ENCODE results near the gene RPL5.

RPL5 gene

DNA sequence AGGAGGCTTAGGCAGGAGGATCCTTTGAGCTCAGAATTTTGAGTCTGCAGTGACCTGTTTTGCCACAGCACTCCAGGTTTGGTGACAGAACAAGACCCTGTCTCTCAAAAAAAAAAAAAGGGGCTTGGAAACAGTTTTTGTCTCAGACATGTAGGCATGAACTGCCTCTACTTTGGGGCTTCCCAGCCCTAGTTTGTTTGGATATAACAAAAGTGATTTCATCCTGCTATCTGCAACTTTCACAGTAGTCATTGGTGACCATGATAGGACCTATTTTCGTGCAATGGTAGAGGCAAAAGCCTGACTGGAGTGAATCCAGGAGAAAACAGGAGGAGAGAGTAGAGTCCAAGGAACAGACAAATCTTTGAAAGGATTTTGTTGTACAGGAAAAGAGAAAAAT is 26.6 kb upstream of the RPL5 start:
- Mint-ChIP-seq H3K36me3 (no peaks in the 10 kb centered on the region), H3K9me3 (no peaks in the 10 kb centered on the region), H3K4me3 (no peak overlapping the region), H3K4me1 (no peaks in the 10 kb centered on the region), H3K27me3 (no peaks in the 10 kb centered on the region), H3K27ac (no peak overlapping the region)

DNA sequence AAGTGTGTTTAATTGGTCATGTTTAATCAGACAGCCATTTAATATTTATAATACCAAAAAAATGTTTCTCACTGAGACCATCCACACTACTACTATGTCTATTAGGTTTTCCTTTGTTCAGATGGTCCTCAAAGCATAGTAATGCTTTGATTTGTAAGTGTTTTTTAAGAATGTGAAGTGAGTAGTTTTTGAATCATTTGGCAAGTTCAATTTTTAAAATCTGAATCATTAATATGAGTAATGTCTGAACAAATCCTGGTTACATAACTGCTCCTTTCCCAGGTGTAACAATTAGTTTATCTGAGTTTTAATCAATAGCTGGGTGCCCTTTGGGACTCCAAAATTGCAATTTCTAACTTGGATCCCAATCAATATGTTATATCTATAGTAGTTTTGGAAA is 23.5 kb upstream of the RPL5 start:
- no peak overlapping the region for H3K27ac Mint-ChIP-seq
- H3K9me3 Mint-ChIP-seq = no peaks in the 10 kb centered on the region
- H3K36me3 Mint-ChIP-seq = peaks cover 1% of the 10 kb centered on the region
- H3K4me3 Mint-ChIP-seq = no peak overlapping the region
- peaks cover 3% of the 10 kb centered on the region for H3K27me3 Mint-ChIP-seq
- H3K4me1 Mint-ChIP-seq = no peaks in the 10 kb centered on the region

DNA sequence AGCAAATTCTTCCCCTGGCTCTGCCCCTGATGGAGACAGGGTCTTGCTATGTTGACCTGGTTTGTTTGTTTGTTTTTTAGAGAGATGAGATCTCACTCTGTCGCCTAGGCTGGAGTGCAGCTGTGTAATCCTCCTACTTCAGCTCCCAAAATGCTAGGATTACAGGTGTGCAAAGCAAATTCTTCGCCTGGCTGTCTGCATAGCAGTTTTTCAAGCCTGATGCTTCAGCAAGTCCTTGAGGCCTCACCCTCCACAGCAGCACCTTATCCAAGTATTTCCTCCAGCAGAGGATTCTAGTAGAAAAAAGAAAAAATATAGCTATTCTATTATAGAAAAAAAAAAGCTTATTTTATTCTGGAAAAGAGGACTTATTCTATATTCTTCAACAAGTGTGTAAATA is 15.1 kb upstream of the RPL5 start:
- Mint-ChIP-seq H3K27me3 (peaks cover 6% of the 10 kb centered on the region), H3K4me1 (no peaks in the 10 kb centered on the region), H3K27ac (no peak overlapping the region)

DNA sequence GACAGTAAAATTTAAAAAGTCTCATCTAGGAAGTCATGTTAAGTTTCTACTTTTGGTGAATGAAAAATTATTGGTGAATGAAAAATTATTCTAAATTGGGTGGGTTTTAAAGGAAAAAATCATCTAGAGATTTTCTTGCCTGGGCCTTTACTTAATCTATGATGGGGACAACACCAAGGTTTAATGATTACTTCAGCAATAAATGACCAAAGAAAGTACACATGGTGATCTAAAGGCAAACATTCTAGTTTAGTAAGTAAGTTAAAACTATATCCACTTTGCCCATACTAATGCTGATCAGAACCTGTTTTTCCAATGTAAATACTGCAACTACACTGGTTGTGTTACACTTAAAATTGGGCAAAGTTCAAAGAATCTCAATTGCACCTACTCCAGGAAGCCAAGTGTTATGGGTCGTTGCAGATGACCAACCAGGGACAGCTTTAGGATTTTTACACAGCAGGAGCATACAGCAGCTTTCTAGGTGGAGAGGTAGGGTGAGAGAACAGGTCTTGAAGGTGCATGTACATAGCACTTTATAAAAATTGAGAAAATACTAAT is 14.6 kb upstream of the RPL5 start:
- no peaks in the 10 kb centered on the region for H3K4me1 Mint-ChIP-seq
- H3K36me3 Mint-ChIP-seq = peaks cover 1% of the 10 kb centered on the region
- peaks cover 6% of the 10 kb centered on the region for H3K27me3 Mint-ChIP-seq
- no peaks in the 10 kb centered on the region for H3K9me3 Mint-ChIP-seq
- no peak overlapping the region for H3K4me3 Mint-ChIP-seq
- no peak overlapping the region for H3K27ac Mint-ChIP-seq

More for the DNA sequence above, 15.1 kb upstream of the RPL5 start:
- no peaks in the 10 kb centered on the region for H3K9me3 Mint-ChIP-seq
- H3K36me3 Mint-ChIP-seq = peaks cover 1% of the 10 kb centered on the region
- H3K4me3 Mint-ChIP-seq = no peak overlapping the region

DNA sequence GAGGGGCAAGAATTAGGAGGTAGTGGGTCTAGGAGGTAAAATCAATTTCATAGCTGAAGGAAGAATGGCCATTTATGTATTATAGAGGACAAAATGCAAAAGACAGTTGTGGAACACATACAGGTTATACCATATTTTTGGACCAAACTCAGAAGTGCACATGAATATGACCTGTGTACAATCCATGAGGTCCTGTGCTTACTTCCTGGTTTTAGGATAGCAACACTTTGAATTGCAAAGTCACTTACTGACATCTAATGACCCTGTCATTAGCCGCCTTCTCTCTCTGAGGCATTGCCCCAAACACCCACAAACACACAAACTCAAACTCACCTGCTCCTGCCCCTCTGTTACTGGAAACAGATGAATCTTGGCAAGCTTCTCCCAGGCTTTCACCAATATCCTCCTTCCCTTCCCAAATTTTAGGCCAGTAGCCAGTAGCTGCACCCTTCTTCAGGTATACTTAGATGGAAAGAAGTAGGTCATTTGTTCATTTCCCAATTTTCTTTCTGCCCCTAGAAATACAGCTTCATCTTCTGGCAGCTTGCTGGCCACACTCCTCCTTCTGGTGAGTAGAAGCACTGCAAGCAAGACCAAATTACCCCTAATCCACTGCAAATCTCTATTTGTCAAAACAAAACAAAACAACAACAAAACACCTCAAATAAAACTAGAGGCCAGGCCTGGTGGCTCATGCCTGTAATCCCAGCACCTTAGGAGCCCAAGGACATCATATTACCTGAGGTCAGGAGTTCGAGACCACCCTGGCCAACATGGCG is 13.7 kb upstream of the RPL5 start:
- Mint-ChIP-seq H3K4me1 (no peaks in the 10 kb centered on the region), H3K27ac (no peak overlapping the region), H3K9me3 (no peaks in the 10 kb centered on the region), H3K36me3 (no peaks in the 10 kb centered on the region), H3K27me3 (peaks cover 4% of the 10 kb centered on the region), H3K4me3 (no peak overlapping the region)

DNA sequence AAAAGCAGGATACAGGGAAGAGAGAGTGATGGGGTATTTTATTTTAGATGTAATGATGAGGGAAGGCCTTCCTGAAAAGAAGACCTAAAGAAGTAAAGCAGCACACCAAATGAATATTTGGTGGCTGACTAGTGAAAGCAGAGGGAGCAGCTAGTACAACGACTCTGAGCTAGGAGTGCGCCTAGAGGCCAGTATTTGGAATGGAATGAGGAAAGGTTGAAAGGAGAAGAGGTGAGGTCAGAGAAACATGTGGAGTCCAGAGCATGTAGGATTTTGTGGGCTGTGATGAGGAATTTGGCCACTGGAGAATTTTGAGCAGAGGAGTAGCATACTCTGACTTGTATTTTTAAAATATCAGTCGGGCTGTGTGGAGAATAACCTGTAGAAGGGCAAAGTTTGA is 11.8 kb upstream of the RPL5 start:
- Mint-ChIP-seq H3K4me1 (no peaks in the 10 kb centered on the region), H3K4me3 (no peak overlapping the region), H3K36me3 (no peaks in the 10 kb centered on the region), H3K27ac (no peak overlapping the region), H3K27me3 (peaks cover 4% of the 10 kb centered on the region), H3K9me3 (no peaks in the 10 kb centered on the region)

DNA sequence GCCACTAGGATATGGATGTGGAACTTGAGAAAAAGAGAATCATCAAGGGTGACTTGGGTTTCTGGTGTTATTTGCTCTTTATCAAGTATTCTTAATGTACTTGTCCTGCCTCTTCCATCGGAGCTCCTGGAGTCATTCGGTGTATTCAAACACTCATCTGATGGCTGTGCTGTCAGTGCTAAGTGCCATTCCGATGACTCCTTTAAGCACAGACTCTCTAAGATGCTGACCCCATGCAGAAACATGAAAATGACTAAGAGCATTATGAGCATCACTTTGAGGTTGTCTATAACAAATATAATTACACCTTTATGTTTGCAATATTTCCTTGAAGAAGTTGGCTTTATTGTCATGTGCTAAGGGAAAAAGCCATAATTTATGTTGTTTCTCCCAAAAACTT is 11.3 kb upstream of the RPL5 start:
- H3K4me3 Mint-ChIP-seq = no peak overlapping the region
- peaks cover 4% of the 10 kb centered on the region for H3K27me3 Mint-ChIP-seq
- H3K9me3 Mint-ChIP-seq = no peaks in the 10 kb centered on the region
- H3K36me3 Mint-ChIP-seq = no peaks in the 10 kb centered on the region
- H3K4me1 Mint-ChIP-seq = no peaks in the 10 kb centered on the region
- no peak overlapping the region for H3K27ac Mint-ChIP-seq

DNA sequence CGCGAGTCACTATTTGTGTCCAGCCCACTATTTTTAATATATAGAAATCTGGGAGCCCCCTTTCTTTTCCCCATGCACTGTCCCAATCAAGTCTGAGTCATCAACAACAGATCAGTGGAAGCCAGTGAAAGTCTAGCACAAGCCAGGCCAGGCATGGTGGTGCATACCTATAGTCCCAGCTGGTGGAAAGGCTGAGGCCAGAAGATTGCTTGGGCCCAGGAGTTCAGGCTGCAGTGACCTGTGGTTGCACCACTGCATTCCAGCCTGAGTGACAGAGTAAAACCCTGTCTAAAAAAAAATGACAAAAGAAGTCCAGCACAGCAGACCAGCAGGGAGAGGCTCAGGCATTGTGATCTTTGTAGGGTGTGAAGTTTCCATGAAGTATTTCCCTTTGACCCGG is 9.0 kb upstream of the RPL5 start:
- Mint-ChIP-seq H3K27ac (no peak overlapping the region), H3K4me1 (no peaks in the 10 kb centered on the region), H3K4me3 (no peak overlapping the region), H3K36me3 (no peaks in the 10 kb centered on the region), H3K9me3 (no peaks in the 10 kb centered on the region), H3K27me3 (peaks cover 4% of the 10 kb centered on the region)

DNA sequence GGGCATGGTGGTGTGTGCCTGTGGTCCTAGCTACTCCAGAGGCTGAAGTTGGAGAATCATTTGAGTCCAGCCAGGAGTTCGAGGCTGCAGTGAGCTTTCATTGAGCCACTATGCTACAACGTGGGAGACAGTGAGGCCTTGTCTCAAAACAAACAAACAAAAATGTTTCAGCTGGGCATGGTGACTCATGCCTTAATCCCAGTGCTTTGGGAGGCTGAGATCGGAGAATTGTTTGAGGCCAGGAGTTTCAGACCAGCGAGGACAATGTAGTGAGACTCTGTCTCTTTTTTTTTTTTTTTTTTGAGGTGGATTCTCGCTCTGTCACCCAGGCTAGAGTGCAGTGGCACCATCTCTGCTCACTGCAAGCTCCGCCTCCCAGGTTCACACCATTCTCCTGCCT is 5.0 kb upstream of the RPL5 start:
- no peak overlapping the region for H3K4me3 Mint-ChIP-seq
- no peaks in the 10 kb centered on the region for H3K4me1 Mint-ChIP-seq
- no peaks in the 10 kb centered on the region for H3K9me3 Mint-ChIP-seq
- H3K27ac Mint-ChIP-seq = no peak overlapping the region
- H3K27me3 Mint-ChIP-seq = no peaks in the 10 kb centered on the region
- H3K36me3 Mint-ChIP-seq = no peaks in the 10 kb centered on the region

DNA sequence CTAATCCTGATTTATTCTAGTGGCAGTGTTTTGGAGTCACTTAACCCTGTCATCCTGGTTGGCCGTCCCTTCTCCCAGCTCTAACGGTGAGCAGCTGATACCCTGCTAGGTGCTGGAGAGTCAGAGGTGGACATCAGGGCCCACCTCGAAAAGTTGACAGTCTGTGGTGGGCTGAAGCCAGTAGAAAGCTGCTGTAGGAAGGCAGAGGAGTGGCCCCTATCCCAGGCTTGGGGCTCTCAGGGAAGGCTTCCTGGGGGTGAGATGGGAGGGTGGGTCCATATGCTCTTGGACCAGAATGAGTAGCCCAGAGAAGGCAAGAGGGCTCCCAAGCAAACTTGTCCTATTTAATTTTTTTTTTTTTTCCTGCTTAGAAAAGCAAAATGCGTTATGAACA is 475 bp upstream of the RPL5 start:
- Mint-ChIP-seq H3K9me3 (no peaks in the 10 kb centered on the region), H3K27ac (peak overlapping the region; percentile 99), H3K27me3 (no peaks in the 10 kb centered on the region), H3K4me3 (peak overlapping the region; percentile 100), H3K36me3 (peaks cover 39% of the 10 kb centered on the region), H3K4me1 (peaks cover 31% of the 10 kb centered on the region)

DNA sequence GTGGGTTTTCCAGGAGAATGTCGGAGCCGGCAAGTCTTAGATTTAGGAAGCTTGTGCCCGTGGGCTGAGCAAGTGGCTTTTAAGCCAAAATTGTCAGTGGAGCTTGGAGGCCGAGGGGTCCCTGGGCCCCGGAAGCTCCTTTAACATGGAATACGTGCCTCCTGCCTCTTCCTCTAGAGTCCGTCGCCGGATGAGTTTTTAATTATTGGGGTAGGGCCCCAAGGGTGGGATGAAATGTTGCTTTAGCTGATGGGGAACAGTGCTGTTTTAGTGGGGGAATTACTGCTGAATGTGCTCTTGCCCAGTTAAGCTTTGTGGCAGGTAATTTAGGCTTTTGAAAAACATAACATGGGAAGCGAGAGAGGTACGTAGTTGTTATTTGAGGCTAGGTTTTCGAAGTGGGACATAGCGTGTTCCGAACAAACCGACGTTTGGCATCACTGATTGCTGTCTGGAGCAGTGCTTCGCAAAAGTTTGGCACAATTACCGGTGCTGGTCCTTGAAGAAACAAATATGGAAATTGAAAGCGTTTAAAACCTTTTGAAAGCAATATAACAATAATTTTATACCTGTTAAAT is 786 bp downstream of the RPL5 start:
- peaks cover 46% of the 10 kb centered on the region for H3K36me3 Mint-ChIP-seq
- no peaks in the 10 kb centered on the region for H3K9me3 Mint-ChIP-seq
- no peaks in the 10 kb centered on the region for H3K27me3 Mint-ChIP-seq
- H3K27ac Mint-ChIP-seq = peak overlapping the region; percentile 99
- H3K4me3 Mint-ChIP-seq = peak overlapping the region; percentile 100
- peaks cover 43% of the 10 kb centered on the region for H3K4me1 Mint-ChIP-seq

DNA sequence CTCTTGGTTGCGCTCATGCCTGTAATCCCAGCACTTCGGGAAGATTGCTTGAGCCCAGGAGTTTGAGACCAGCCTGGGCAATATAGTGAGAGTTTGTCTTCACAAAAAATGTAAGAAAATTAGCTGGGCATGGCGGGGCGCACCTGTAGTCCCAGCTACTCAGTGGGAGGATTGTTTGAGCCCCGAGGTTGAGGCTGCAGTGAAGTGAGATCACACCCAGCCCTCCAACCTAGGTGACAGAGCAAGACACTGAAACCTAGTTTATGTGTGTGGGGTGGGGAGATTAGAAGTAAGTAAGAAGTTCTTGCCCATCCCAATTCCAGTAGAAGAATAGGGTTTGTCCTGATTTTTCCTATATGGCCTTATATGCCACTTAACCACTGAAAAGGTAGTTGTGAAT is 2.0 kb downstream of the RPL5 start:
- H3K27ac Mint-ChIP-seq = peak overlapping the region; percentile 99
- H3K27me3 Mint-ChIP-seq = no peaks in the 10 kb centered on the region
- peaks cover 55% of the 10 kb centered on the region for H3K4me1 Mint-ChIP-seq
- H3K9me3 Mint-ChIP-seq = no peaks in the 10 kb centered on the region
- peak overlapping the region; percentile 100 for H3K4me3 Mint-ChIP-seq
- peaks cover 54% of the 10 kb centered on the region for H3K36me3 Mint-ChIP-seq

DNA sequence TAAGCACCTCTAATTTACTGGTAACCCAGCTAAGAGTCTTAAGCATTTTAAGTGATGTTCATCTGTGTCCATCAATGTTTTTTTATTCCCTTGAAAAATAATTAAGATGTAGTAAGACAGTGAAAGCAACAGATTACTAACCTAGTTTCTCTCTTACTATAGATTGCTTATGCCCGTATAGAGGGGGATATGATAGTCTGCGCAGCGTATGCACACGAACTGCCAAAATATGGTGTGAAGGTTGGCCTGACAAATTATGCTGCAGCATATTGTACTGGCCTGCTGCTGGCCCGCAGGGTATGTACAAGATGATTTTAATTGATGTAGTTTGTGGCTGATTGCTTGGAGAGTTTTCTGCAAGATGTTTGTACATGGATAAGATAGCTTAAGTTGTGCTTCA is 2.8 kb downstream of the RPL5 start:
- Mint-ChIP-seq H3K4me3 (peak overlapping the region; percentile 100), H3K36me3 (peaks cover 61% of the 10 kb centered on the region), H3K4me1 (peaks cover 61% of the 10 kb centered on the region), H3K27ac (peak overlapping the region; percentile 99), H3K27me3 (no peaks in the 10 kb centered on the region), H3K9me3 (no peaks in the 10 kb centered on the region)

DNA sequence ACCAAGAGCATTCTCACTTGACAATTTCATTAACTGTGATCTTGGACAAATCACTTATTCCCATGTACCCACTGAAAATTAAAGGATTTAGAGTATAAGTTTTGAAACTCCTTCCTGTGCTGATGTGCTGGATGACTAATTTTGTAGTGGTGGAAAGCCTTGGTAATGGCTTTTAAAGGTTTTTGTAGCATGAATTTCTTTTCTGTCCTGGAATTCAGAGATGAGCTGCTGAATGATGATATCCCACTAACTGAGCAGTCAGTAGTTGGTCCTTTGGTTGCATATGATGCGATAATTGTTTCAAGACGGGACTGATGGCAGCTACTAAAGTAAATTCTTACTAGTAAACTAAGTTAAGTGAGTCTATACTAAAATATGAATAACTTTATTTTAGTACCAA is 5.2 kb downstream of the RPL5 start:
- Mint-ChIP-seq H3K9me3 (no peaks in the 10 kb centered on the region), H3K36me3 (peaks cover 68% of the 10 kb centered on the region), H3K27ac (peak overlapping the region; percentile 56), H3K27me3 (no peaks in the 10 kb centered on the region), H3K4me1 (peaks cover 77% of the 10 kb centered on the region), H3K4me3 (peak overlapping the region; percentile 100)

DNA sequence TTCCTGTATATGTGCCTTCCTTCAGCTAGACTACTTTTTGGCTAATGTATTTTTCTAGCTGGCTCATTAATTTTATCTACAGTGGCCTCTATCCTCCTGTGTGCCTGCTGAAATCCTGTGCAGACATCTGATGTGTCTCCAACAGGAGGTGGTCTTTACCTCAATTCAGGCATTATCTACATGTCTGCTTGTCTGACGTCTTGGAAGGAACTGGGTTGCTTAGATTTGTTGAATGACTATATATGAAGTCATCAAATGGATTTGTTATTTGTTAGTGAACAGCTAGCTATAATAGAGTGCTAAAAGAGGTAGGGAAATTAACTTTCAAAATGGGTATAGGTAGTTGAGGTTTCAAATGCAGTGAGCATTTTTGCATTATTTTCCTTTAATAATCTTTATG is 6.7 kb downstream of the RPL5 start:
- H3K9me3 Mint-ChIP-seq = no peaks in the 10 kb centered on the region
- peak overlapping the region; percentile 100 for H3K4me3 Mint-ChIP-seq
- H3K4me1 Mint-ChIP-seq = peaks cover 74% of the 10 kb centered on the region

DNA sequence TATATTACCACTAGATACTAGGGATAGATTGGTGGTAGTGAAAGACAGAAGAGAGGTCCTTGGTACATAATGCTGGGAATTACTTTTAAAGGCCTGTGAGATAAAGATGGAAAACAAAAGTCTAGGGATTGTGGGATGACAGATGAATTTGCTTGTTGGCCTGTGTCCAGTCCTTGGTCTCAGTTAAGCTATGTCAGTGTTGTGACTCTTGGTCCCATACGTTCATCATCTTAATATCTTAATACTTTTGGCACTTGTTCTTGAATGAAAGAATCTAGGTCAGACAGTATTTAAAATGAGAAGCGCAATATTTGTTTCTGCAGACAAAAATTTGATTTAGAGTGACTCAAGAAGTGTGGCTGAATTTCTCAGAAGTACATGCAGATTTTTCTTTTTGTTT is 7.6 kb downstream of the RPL5 start:
- H3K9me3 Mint-ChIP-seq = no peaks in the 10 kb centered on the region
- H3K27ac Mint-ChIP-seq = peak overlapping the region; percentile 51
- H3K36me3 Mint-ChIP-seq = peaks cover 62% of the 10 kb centered on the region
- H3K4me1 Mint-ChIP-seq = peaks cover 65% of the 10 kb centered on the region
- H3K27me3 Mint-ChIP-seq = no peaks in the 10 kb centered on the region
- peak overlapping the region; percentile 100 for H3K4me3 Mint-ChIP-seq

More for the DNA sequence above, 6.7 kb downstream of the RPL5 start:
- peaks cover 62% of the 10 kb centered on the region for H3K36me3 Mint-ChIP-seq
- no peaks in the 10 kb centered on the region for H3K27me3 Mint-ChIP-seq
- H3K27ac Mint-ChIP-seq = peak overlapping the region; percentile 56

All from activated naive CD4-positive, alpha-beta T cell treated with anti-CD3 and anti-CD28 coated beads, Interleukin-2, amount 50 U/mL, for 24 hours (primary cell).